HTR-8/SVneo (cell line): ENCODE measurements around the gene ZNF438.
"Not testable (repeated sequence)": the region's sequence is repeated elsewhere in the genome, so short reads cannot be mapped to it uniquely, and the experiment has no call there.

ENCODE experiments used
- DNase-seq: peaks from one replicate; pipeline ENCODE4 v3.0.0; 2011; ENCODE audit warnings: low spot score, mixed read lengths; ENCODE audit not compliant: insufficient read length
- FAIRE-seq: peaks from 2 replicates; lab custom pipeline; 2011; peaks lifted over from hg19 to GRCh38; lab: Jason Lieb, UNC

The ZNF438 gene

GRCh38 chr10:30902621-30903396 lies 128.9 kb downstream of the ZNF438 start:
- FAIRE-seq = no peak
- no peak for DNase-seq

DNA sequence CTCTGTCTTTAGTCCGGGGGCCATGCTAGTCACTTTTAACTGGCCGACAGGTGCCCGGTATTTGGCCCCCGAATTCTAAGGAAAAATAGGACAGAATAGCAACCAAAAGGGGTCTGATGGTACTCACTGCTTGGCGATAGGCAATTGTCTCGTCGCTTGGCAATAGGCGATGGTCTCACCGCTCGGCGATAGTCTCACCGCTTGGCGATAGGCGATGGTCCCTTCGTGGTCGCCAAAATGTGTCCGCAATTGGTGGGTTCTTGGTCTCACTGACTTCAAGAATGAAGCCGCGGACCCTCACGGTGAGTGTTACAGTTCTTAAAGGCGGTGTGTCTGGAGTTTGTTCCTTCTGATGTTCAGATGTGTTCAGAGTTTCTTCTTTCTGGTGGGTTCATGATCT lies 130.2 kb downstream of the ZNF438 start:
- FAIRE-seq, DNase-seq: not testable (repeated sequence)

- DNase-seq (no peak), FAIRE-seq (no peak)
Observed at GRCh38 chr10:30898964-30899363, 132.7 kb downstream of the ZNF438 start.

- no peak for FAIRE-seq
- DNase-seq = no peak
Observed at GRCh38 chr10:30897547-30897946, 134.1 kb downstream of the ZNF438 start.

DNA sequence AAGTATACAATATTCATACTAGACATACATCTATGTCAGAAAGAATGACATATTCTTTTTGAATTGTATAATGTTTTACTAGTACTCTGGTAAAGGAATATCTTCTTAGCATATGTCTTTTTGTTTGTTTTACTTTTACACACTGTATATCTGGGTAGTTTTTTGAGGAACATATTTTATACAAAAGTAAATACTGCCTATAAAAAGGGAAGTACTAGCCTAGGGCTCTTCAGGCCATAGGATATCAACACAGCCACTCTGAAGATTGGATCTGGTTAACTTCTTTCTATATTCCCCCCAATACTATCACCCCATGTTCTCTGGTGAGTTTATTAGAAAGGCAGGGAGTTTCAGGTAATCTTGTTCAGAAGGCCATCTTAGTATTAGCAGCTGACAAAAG lies 134.6 kb downstream of the ZNF438 start:
- FAIRE-seq (no peak), DNase-seq (no peak)

DNA sequence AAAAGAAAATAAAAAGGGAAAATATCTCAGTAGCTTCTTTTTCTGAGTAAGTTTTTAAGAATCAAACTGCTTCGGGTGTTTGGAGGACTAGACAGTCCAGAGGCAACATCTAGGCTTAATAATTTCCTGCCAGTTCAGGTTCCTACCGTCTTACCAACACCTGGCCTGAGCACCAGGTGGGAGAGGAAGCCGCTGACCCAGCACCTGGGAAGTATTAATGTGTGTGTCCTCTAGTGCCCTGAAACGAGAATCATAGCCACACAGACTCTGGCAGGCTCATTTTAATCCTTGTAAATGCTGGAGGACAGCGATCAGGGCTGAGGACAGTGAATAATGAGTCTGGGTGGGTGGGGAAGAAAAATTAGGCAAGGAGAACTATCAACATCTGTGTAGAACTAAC lies 137.4 kb downstream of the ZNF438 start:
- no peak for FAIRE-seq

DNA sequence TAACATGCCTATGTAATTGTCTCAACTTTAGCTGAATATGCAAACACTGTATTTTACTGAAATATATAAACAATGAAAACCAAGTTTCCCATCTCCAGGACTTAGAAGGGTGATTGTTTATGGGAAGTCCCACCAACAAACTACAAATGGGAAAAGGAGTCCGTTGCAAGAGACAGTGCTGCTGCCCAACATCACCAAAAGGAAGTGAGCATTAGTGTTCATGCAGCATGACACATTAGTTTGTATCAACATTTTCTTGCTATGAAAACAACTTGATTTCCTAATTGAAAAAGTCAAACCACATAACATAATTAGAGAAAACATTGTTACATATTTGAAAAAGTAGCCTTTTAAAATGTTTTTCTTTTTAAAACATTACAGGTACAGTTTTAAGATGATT lies 138.5 kb downstream of the ZNF438 start:
- DNase-seq (no peak), FAIRE-seq (no peak)

More for the DNA sequence above, 137.4 kb downstream of the ZNF438 start:
- no peak for DNase-seq

GRCh38 chr10:30887839-30888238 lies 143.8 kb downstream of the ZNF438 start:
- DNase-seq (no peak), FAIRE-seq (no peak)

DNA sequence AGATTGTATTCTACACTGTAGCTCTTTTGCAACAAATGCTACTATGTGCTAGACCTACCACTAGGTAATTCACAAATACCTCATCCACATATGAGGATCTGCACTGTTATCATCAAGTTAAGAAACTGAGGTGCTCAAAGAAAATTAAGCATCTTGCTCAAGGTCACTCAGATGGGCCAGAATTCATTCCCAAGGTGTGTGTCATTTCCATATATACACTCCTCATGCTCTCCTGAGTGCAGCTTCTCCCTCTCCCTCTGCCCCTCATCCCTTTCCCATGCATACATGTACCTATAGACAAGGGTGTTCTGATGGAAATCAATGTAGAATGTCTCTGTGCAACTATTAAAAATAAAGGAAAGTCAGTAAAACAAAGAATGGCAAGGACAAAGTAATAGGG lies 146.2 kb downstream of the ZNF438 start:
- FAIRE-seq (no peak), DNase-seq (no peak)

- no peak for DNase-seq
- FAIRE-seq = no peak
Observed at GRCh38 chr10:30883751-30884150, 147.9 kb downstream of the ZNF438 start.

DNA sequence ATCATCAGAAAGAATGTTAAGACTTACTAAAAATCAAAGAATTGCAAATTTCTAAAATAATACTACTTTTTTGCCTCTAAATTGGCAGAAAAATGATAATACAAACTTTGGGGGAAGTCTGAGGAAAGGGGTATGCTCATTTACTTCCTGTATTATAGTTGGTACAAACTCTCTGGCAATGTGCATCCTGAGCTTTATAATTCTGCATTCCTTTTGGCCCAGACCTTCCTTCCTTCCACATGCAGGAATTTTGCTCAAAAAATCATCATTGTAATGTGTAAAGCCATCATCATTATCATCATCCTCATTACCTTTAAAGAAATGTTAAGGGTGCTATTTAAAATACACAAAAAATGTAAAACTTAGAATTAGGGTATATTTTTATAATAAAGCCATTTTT lies 148.5 kb downstream of the ZNF438 start:
- FAIRE-seq (no peak), DNase-seq (no peak)

GRCh38 chr10:30882281-30882680 lies 149.4 kb downstream of the ZNF438 start:
- FAIRE-seq (no peak), DNase-seq (no peak)

GRCh38 chr10:30878920-30879319 lies 152.7 kb downstream of the ZNF438 start:
- DNase-seq (no peak), FAIRE-seq (no peak)

- FAIRE-seq = no peak
Observed at GRCh38 chr10:30877111-30877510, 154.6 kb downstream of the ZNF438 start.

DNA sequence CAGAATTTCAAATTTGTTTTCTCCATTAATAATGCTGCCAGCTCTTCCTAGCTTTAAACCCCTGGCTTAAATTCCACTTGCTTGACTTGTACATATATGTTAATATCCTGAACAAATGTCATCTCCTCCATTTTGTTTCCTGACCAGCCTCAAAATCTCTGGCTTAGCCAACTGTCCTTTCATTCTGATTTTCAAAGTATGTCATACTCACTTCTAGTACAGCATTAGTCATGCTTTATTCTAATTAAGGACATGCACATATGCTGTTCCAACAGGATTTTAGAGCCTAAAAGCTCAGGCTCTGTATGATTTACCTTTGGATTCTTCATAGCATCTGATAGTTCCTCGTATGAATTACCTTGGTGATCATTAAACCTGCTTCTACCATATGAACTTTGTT lies 158.3 kb downstream of the ZNF438 start:
- no peak for FAIRE-seq

More at GRCh38 chr10:30877111-30877510, 154.6 kb downstream of the ZNF438 start:
- no peak for DNase-seq

DNA sequence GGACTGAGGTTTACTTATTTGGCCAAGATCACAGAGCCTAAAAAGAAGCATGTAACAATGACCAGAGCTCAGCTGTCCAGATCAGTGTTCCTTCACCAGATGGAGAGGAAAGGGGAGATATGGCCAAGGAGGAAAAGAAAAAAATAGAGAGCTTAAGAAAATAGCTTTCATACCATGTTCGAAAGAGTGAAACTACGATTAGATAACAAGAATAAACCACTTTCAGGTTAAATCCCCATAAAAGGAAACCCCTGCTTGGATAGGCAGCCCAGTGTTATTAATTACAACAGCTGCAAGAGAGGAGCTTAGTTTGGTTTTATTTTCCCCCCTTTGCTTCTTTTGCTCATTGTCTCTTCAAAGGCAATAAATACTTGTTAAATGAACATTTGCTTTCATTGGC lies 160.8 kb downstream of the ZNF438 start:
- DNase-seq (no peak), FAIRE-seq (no peak)

More for the DNA sequence above, 158.3 kb downstream of the ZNF438 start:
- DNase-seq = no peak

DNA sequence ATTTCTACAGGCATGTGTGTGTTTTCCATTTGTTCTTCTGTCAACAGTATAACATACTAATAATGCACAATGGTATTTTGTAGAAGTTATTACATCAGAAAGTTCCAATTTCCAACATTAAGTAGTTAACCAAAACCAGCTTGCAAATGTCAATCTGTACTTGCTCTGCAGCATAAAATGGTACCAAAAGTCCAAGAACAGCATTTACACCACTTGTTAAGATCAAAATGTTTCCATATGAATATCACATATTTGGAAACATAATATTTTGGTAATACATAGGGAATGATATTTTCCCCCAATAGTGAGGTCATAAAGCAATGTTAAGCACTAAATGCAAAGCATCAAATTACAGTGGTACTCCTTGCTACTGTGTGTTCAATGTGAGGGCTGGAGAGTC lies 162.1 kb downstream of the ZNF438 start:
- FAIRE-seq (no peak), DNase-seq (no peak)

- DNase-seq = no peak
- FAIRE-seq = no peak
Observed at GRCh38 chr10:30868611-30869010, 163.1 kb downstream of the ZNF438 start.

DNA sequence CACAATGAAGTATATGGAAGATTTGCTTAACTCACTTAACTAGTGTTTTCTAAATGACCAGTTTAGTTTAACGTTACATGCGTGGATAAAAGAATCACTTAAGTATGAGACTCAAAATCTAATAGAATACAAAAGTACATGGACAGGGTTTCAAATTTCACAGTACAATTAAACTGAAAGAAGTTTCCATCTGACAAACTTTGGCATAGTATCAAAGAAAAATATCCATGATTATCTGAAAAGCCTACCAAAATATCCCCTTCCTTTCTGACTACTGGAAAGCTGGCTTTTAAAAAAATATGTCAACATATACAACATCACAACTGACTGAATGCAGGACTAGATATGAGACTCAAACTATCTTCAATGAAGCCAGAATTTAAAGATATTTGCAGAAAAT lies 164.8 kb downstream of the ZNF438 start:
- DNase-seq = no peak
- no peak for FAIRE-seq

GRCh38 chr10:30865141-30865926 lies 166.3 kb downstream of the ZNF438 start:
- no peak for DNase-seq
- FAIRE-seq = no peak

DNA sequence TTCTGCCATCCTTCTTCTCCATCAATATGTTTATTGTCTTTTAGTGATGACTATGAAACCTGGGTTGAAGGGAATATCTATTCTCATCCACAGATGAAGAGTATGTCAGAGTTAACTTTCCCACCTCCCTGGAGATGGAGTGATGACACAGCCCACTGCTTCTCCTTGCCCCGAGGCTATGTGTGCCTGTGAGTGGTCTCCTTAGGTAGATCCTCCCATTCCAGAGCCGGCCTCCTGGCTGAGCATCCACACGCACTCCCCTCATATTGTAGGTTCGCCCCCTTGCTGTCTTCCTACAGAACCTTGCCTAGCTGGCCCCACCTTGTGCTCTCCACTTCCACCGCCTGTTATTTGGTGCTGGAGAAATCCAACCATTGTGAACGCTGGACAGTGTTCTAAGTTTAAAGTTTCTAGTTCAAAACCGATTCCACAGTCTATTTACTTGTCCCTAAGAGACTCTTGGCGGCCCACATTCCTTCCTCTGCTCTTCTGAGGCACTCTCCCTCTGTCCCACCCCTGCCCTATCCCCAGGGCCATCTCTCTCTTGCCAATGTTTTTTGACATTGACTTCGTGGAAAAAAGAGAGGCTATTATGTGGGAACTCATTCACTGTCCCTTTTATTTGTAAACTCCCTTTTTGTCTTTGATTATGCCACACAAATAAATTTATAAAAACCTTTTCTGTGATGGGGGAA lies 168.0 kb downstream of the ZNF438 start:
- peak; percentile 23 for FAIRE-seq
- peak; percentile 12 for DNase-seq
